Activated CD8-positive, alpha-beta memory T cell treated with anti-CD3 and anti-CD28 coated beads, Interleukin-2, amount 50 U/mL, for 48 hours (primary cell): ENCODE results near the gene SLC34A1.

Source experiments
- DNase-seq: peaks from one replicate; pipeline ENCODE4 v3.0.0-alpha.2; 2020

SLC34A1 gene

GRCh38 chr5:177447066-177447610 lies 62.9 kb downstream of the SLC34A1 start:
- DNase-seq = peak; percentile 86

DNA sequence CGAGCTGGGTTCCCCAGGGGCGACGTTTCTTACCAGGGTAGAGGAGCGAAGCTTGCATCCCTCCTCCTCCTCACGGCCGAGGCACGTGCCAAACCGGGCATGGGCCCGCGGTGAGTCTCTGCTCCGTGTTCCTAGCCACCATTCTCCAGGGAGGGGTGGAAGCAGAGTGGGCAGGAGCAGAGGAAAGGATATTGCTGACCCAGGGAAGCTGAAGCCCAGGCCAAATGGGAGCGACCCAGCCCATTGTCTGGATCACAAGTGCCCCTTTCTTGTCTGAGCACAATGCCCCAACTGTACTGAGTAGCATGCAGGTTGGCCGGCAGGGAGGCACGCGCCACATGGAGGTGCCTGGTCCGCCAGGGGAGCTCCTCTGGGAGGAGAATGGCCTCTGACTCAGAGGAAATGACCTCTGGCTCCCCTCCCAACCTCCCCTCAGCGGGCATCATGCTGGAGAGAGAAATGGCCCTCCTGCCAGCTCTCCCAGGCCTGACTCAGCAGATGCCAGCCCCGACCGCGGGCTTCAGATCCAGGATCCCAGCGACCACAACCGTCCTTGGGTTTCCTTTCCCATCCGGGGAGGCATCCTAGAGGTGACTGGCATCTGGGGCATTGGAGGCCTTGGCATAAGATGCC lies 63.5 kb downstream of the SLC34A1 start:
- peak; percentile 79 for DNase-seq
